RWPE2 (cell line): Measurements from ENCODE around the gene ERVK3-1.

Source experiments
- ATAC-seq: fragments of 200-7000 bp; cut with Tn5 transposase; 3 replicates; pipeline ENCODE4 v1.9.1; 2021; ENCODE audit warnings: low read depth
- DNase-seq: peaks from one replicate; pipeline ENCODE4 v3.0.0-alpha.2; 2020; ENCODE audit warnings: low spot score
- H3K27ac ChIP-seq: fragments of 450-650 bp; 2 replicates; pipeline ENCODE4 v1.5.1; 2017; ENCODE audit warnings: mild to moderate bottlenecking; ENCODE audit not compliant: poor library complexity, severe bottlenecking
- H3K27me3 ChIP-seq: fragments of 250-450 bp; sonication (Bioruptor Pico); 2 replicates; pipeline ENCODE4 v1.5.1; 2021; ENCODE audit warnings: mild to moderate bottlenecking, moderate library complexity; ENCODE audit not compliant: insufficient read depth, poor library complexity, severe bottlenecking
- H3K36me3 ChIP-seq: fragments of 250-450 bp; sonication (Bioruptor Pico); 2 replicates; pipeline ENCODE4 v1.5.1; 2020; ENCODE audit warnings: low read depth, mild to moderate bottlenecking, moderate library complexity
- H3K4me1 ChIP-seq: fragments of 250-450 bp; sonication (Bioruptor Pico); 2 replicates; pipeline ENCODE4 v1.5.1; 2021; ENCODE audit warnings: mild to moderate bottlenecking, moderate library complexity; ENCODE audit not compliant: insufficient read depth, poor library complexity, severe bottlenecking
- H3K4me3 ChIP-seq: fragments of 250-450 bp; sonication (Bioruptor Pico); 2 replicates; pipeline ENCODE4 v1.5.1; 2021; ENCODE audit warnings: mild to moderate bottlenecking, moderate library complexity; ENCODE audit not compliant: severe bottlenecking
- H3K9me3 ChIP-seq: fragments of 250-450 bp; sonication (Bioruptor Pico); 2 replicates; pipeline ENCODE4 v1.5.1; 2021; ENCODE audit warnings: mild to moderate bottlenecking, moderate library complexity; ENCODE audit not compliant: severe bottlenecking
- CTCF ChIP-seq: fragments of 450-650 bp; IDR thresholded peaks from one replicate; pipeline ENCODE4 v1.5.1; 2017; ENCODE audit warnings: mild to moderate bottlenecking, moderate library complexity; ENCODE audit not compliant: poor library complexity, severe bottlenecking

The ERVK3-1 gene

GRCh38 chr19:58265100-58265499, 40.1 kb upstream of the ERVK3-1 start:
- Histone ChIP-seq H3K27me3 (no peaks in the 10 kb centered on the region), H3K4me1 (no peaks in the 10 kb centered on the region), H3K9me3 (peaks cover 57% of the 10 kb centered on the region), H3K36me3 (peaks cover 47% of the 10 kb centered on the region), H3K27ac (no peak overlapping the region), H3K4me3 (no peak overlapping the region)
- ATAC-seq (no peak), DNase-seq (no peak)
- no peak for TF ChIP-seq CTCF

GRCh38 chr19:58268344-58268743, 36.8 kb upstream of the ERVK3-1 start:
- Histone ChIP-seq H3K4me3 (no peak overlapping the region), H3K4me1 (no peaks in the 10 kb centered on the region), H3K27ac (no peak overlapping the region), H3K36me3 (peaks cover 21% of the 10 kb centered on the region), H3K9me3 (peaks cover 37% of the 10 kb centered on the region), H3K27me3 (no peaks in the 10 kb centered on the region)
- DNase-seq (no peak), ATAC-seq (no peak)
- TF ChIP-seq CTCF: no peak

DNA sequence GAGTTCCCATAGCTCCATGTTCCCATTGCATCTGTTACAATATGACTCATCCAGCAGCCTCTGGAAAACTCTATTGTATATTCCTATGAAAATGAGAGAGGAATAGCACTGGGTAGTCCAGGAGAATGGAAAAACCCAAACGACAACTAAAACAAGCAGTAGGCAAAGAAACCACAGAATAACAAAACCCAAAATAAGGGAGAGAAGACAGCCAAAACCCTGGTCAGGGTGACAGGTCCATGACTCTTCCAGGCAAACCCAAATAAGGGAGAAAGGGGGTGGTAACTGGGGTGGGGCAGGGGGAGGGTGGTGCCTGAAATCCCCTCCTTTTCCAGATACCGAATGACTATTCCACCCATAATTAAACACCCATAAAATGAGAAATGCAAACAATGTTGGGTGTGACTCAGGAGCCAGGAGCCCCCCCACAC, 30.4 kb upstream of the ERVK3-1 start:
- Histone ChIP-seq H3K9me3 (peaks cover 8% of the 10 kb centered on the region), H3K4me1 (peaks cover 2% of the 10 kb centered on the region), H3K36me3 (peaks cover 12% of the 10 kb centered on the region), H3K27ac (no peak overlapping the region), H3K27me3 (no peaks in the 10 kb centered on the region), H3K4me3 (no peak overlapping the region)
- DNase-seq (no peak), ATAC-seq (no peak)
- TF ChIP-seq CTCF: no peak

DNA sequence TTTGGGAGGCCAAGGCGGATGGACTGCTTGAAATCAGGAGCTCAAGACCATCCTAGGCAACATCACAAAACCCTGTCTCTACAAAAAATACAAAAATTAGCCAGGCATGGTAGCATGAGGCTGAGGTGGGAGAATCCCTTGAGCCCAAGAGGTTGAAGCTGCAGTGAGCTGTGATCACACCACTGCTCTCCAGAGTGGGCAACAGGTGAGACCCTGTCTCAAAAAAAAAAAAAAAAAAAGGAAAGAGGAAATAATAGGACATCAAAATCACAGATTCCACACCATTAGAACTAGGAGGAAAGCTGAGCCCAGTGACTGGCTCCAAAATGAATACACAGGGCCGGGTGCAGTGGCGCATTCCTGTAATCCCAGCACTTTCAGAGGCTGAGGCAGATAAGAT, 29.6 kb upstream of the ERVK3-1 start:
- peaks cover 3% of the 10 kb centered on the region for H3K4me1 ChIP-seq
- DNase-seq (no peak), ATAC-seq (no peak)
- TF ChIP-seq CTCF: no peak
- no peak overlapping the region for H3K27ac ChIP-seq
- H3K27me3 ChIP-seq: no peaks in the 10 kb centered on the region
- peaks cover 18% of the 10 kb centered on the region for H3K36me3 ChIP-seq
- no peak overlapping the region for H3K4me3 ChIP-seq
- peaks cover 5% of the 10 kb centered on the region for H3K9me3 ChIP-seq

GRCh38 chr19:58277197-58277596, 28.0 kb upstream of the ERVK3-1 start:
- H3K9me3 ChIP-seq: no peaks in the 10 kb centered on the region
- no peak for TF ChIP-seq CTCF
- DNase-seq: no peak
- no peak overlapping the region for H3K4me3 ChIP-seq
- no peak for ATAC-seq
- H3K4me1 ChIP-seq: peaks cover 3% of the 10 kb centered on the region
- H3K27ac ChIP-seq: no peak overlapping the region
- H3K36me3 ChIP-seq: peaks cover 25% of the 10 kb centered on the region
- H3K27me3 ChIP-seq: no peaks in the 10 kb centered on the region
